HEK293 (cell line): ENCODE data around the gene SMARCA2.

Experiments used
- CTCF ChIA-PET: fragments of 350-600 bp; formaldehyde crosslinking; extraction: SDS; loops from one replicate; lab custom pipeline; 2021; ENCODE audit warnings: antibody characterized with exemption; lab: Yijun Ruan, JAX
- POLR2A ChIA-PET: fragments of 300-600 bp; formaldehyde crosslinking; extraction: SDS; loops from one replicate; lab custom pipeline; 2020; ENCODE audit warnings: antibody characterized with exemption, inconsistent platforms; lab: Yijun Ruan, JAX
- H3K27ac ChIP-seq: fragments of 200-500 bp; sonication (Bioruptor generic); 2 replicates; pipeline ENCODE4 v1.5.1; 2014; ENCODE audit warnings: low read depth, low read length, control low read depth, inconsistent platforms; ENCODE audit errors: extremely low read depth
- H3K36me3 ChIP-seq, 2 experiments: fragments of 200-500 bp in 1 of 2; sonication (Bioruptor generic) in 1 of 2; 1 replicate in 1 of 2; 2 replicates in 1 of 2; pipeline ENCODE4 v1.5.1; 2014 to 2017; ENCODE audit warnings: inconsistent platforms in 2 of 2, low read length in 2 of 2; ENCODE audit not compliant: control insufficient read depth in 2 of 2, insufficient read depth in 1 of 2
- H3K4me1 ChIP-seq: fragments of 200-500 bp; sonication (Bioruptor generic); 2 replicates; pipeline ENCODE4 v1.5.1; 2014; ENCODE audit warnings: mild to moderate bottlenecking, low read length, inconsistent platforms; ENCODE audit not compliant: control insufficient read depth, insufficient read depth
- H3K4me3 ChIP-seq: 2 replicates; pipeline ENCODE4 v1.5.1; 2011; ENCODE audit warnings: low read depth, mild to moderate bottlenecking, control low read depth, low read length, moderate library complexity
- H3K9me3 ChIP-seq: fragments of 200-500 bp; sonication (Bioruptor generic); 2 replicates; pipeline ENCODE4 v1.5.1; 2014; ENCODE audit warnings: low read depth, low read length, inconsistent platforms; ENCODE audit not compliant: control insufficient read depth, insufficient read depth
- GLI2 ChIP-seq: fragments of 450-650 bp; formaldehyde crosslinking; IDR thresholded peaks from 2 replicates; pipeline ENCODE4; 2017; ENCODE audit warnings: missing biosample characterization, missing genetic modification characterization, low read depth, borderline replicate concordance
- KLF9 ChIP-seq: fragments of 450-650 bp; formaldehyde crosslinking; IDR thresholded peaks from 2 replicates; pipeline ENCODE4 v1.5.1; 2016; ENCODE audit warnings: missing biosample characterization, missing genetic modification characterization, low read depth
- PRDM6 ChIP-seq: fragments of 450-650 bp; formaldehyde crosslinking; IDR thresholded peaks from 2 replicates; pipeline ENCODE4 v1.5.1; 2017; ENCODE audit warnings: missing biosample characterization, missing genetic modification characterization
- SP2 ChIP-seq: fragments of 450-650 bp; formaldehyde crosslinking; IDR thresholded peaks from 2 replicates; pipeline ENCODE4 v1.5.1; 2016; ENCODE audit warnings: missing biosample characterization, missing genetic modification characterization
- TRIM28 ChIP-seq: IDR thresholded peaks from 2 replicates; pipeline ENCODE4 v1.6.1; 2011; ENCODE audit warnings: low read length, control low read depth, borderline replicate concordance
- WT1 ChIP-seq: fragments of 450-650 bp; formaldehyde crosslinking; IDR thresholded peaks from 2 replicates; pipeline ENCODE4 v1.5.1; 2016; ENCODE audit warnings: missing biosample characterization, missing genetic modification characterization
- ZBTB20 ChIP-seq: fragments of 450-650 bp; formaldehyde crosslinking; IDR thresholded peaks from 2 replicates; pipeline ENCODE4 v1.5.1; 2016; ENCODE audit warnings: missing biosample characterization, missing genetic modification characterization
- ZBTB26 ChIP-seq: fragments of 450-650 bp; formaldehyde crosslinking; optimal IDR thresholded peaks from 2 replicates; pipeline ENCODE3; 2016; ENCODE audit warnings: missing biosample characterization, mild to moderate bottlenecking, missing genetic modification characterization
- ZBTB48 ChIP-seq: fragments of 450-650 bp; formaldehyde crosslinking; IDR thresholded peaks from 2 replicates; pipeline ENCODE4 v1.5.1; 2016; ENCODE audit warnings: missing biosample characterization, missing genetic modification characterization
- ZBTB7A ChIP-seq: fragments of 450-650 bp; formaldehyde crosslinking; IDR thresholded peaks from 2 replicates; pipeline ENCODE4 v1.5.1; 2016; ENCODE audit warnings: low read depth, missing biosample characterization, missing genetic modification characterization
- ZNF175 ChIP-seq: fragments of 450-650 bp; formaldehyde crosslinking; IDR thresholded peaks from 2 replicates; pipeline ENCODE4 v1.5.1; 2016; ENCODE audit warnings: missing biosample characterization, missing genetic modification characterization
- ZNF24 ChIP-seq: fragments of 450-650 bp; formaldehyde crosslinking; IDR thresholded peaks from 2 replicates; pipeline ENCODE4 v1.5.1; 2016; ENCODE audit warnings: missing biosample characterization, missing genetic modification characterization
- ZNF248 ChIP-seq: fragments of 450-650 bp; formaldehyde crosslinking; IDR thresholded peaks from 2 replicates; pipeline ENCODE4 v1.5.1; 2017; ENCODE audit warnings: missing biosample characterization, missing genetic modification characterization
- ZNF335 ChIP-seq: fragments of 450-650 bp; formaldehyde crosslinking; conservative IDR thresholded peaks from 2 replicates; pipeline ENCODE4 v1.5.1; 2016; ENCODE audit warnings: missing biosample characterization, missing genetic modification characterization
- ZNF544 ChIP-seq: fragments of 450-650 bp; formaldehyde crosslinking; IDR thresholded peaks from 2 replicates; pipeline ENCODE4 v1.5.0; 2017; ENCODE audit warnings: missing biosample characterization, missing genetic modification characterization
- ZNF600 ChIP-seq: fragments of 450-650 bp; formaldehyde crosslinking; IDR thresholded peaks from 2 replicates; pipeline ENCODE4 v1.5.1; 2016; ENCODE audit warnings: missing biosample characterization, missing genetic modification characterization
- ZNF629 ChIP-seq: fragments of 450-650 bp; formaldehyde crosslinking; IDR thresholded peaks from 2 replicates; pipeline ENCODE4 v1.5.1; 2017; ENCODE audit warnings: missing biosample characterization, missing genetic modification characterization
- ZNF658 ChIP-seq: fragments of 450-650 bp; formaldehyde crosslinking; IDR thresholded peaks from 2 replicates; pipeline ENCODE4; 2016; ENCODE audit warnings: missing biosample characterization, missing genetic modification characterization
- ZNF677 ChIP-seq: fragments of 450-650 bp; IDR thresholded peaks from 2 replicates; pipeline ENCODE4 v1.5.0; 2018; ENCODE audit warnings: missing biosample characterization, mild to moderate bottlenecking, missing genetic modification characterization, moderate library complexity
- ZNF768 ChIP-seq: fragments of 450-650 bp; formaldehyde crosslinking; IDR thresholded peaks from 2 replicates; pipeline ENCODE4 v1.5.1; 2018; ENCODE audit warnings: missing biosample characterization, mild to moderate bottlenecking, missing genetic modification characterization
- ZSCAN18 ChIP-seq: fragments of 450-650 bp; formaldehyde crosslinking; IDR thresholded peaks from 2 replicates; pipeline ENCODE4 v1.5.1; 2016; ENCODE audit warnings: missing biosample characterization, missing genetic modification characterization

Gene SMARCA2

GRCh38 chr9:1986341-1986740 is 28.8 kb upstream of the SMARCA2 start (continued):
- TF ChIP-seq ZBTB26 (tag by site-specific recombination) (no peak), WT1 (tag by site-specific recombination) (no peak), ZBTB7A (no peak), ZBTB20 (tag by site-specific recombination) (no peak)

GRCh38 chr9:1989500-1989899 is 25.6 kb upstream of the SMARCA2 start:
- CTCF ChIA-PET: no interaction called here
- TF ChIP-seq ZBTB48 (no peak), ZNF658 (tag by site-specific recombination) (no peak), ZNF248 (tag by site-specific recombination) (no peak)
- POLR2A ChIA-PET: no interaction called here
- no peaks in the 10 kb centered on the region for H3K36me3 ChIP-seq
- H3K27ac ChIP-seq: no peak overlapping the region
- no peaks in the 10 kb centered on the region for H3K4me1 ChIP-seq
- H3K4me3 ChIP-seq: no peak overlapping the region
- H3K9me3 ChIP-seq: no peaks in the 10 kb centered on the region

- H3K4me1 ChIP-seq: no peaks in the 10 kb centered on the region
- H3K36me3 ChIP-seq: no peaks in the 10 kb centered on the region
- no peak overlapping the region for H3K27ac ChIP-seq
- no peak for TF ChIP-seq TRIM28
- no peak for TF ChIP-seq ZNF629 (tag by site-specific recombination)
- TF ChIP-seq GLI2 (tag by site-specific recombination): no peak
- TF ChIP-seq ZNF600: no peak
- no peak for TF ChIP-seq ZNF677 (tag by site-specific recombination)
- no peak for TF ChIP-seq ZNF768 (tag by site-specific recombination)
- no peak for TF ChIP-seq ZNF24
- no peak for TF ChIP-seq ZNF544 (tag by site-specific recombination)
- TF ChIP-seq KLF9 (tag by site-specific recombination): no peak
- no peak for TF ChIP-seq ZNF175 (tag by site-specific recombination)
- no peak for TF ChIP-seq PRDM6 (tag by site-specific recombination)
- no peak for TF ChIP-seq SP2 (tag by site-specific recombination)
- TF ChIP-seq ZSCAN18 (tag by site-specific recombination): no peak
- TF ChIP-seq ZNF335 (tag by site-specific recombination): no peak
- no peaks in the 10 kb centered on the region for H3K9me3 ChIP-seq
- ChIA-PET CTCF (interaction anchor here (1.0 kb wide), 1 partner anchor 86 kb away, joined by 4 read pairs; no protein-coding TSS in a partner anchor), POLR2A (interaction anchor here (0.9 kb wide), 1 partner anchor 22 kb away, joined by 3 read pairs; no protein-coding TSS in a partner anchor)
- no peak overlapping the region for H3K4me3 ChIP-seq
Measured at GRCh38 chr9:1994180-1994579, 21.0 kb upstream of the SMARCA2 start.
